DND-41 (cell line): Measurements from ENCODE around the gene TAS2R38.

Source experiments
- ATAC-seq: fragments of 200-7000 bp; cut with Tn5 transposase; 3 replicates; pipeline ENCODE4 v1.9.1; 2021; ENCODE audit warnings: low read depth; ENCODE audit not compliant: insufficient read depth
- DNase-seq: peaks from one replicate; pipeline ENCODE4 v3.0.0-alpha.2; 2020
- H2AFZ ChIP-seq: 2 replicates; pipeline ENCODE4 v1.6.0; 2012; ENCODE audit warnings: low read depth, low read length
- H3K27ac ChIP-seq: 2 replicates; pipeline ENCODE4 v1.5.1; 2012; ENCODE audit warnings: low read length, inconsistent platforms
- H3K27me3 ChIP-seq: fragments of 200-600 bp; sonication (generic); 2 replicates; pipeline ENCODE4 v1.6.0; 2012; ENCODE audit warnings: low read length, mild to moderate bottlenecking, inconsistent platforms; ENCODE audit not compliant: insufficient read depth, poor library complexity
- H3K36me3 ChIP-seq: 2 replicates; pipeline ENCODE4 v1.5.1; 2012; ENCODE audit warnings: low read length, inconsistent platforms; ENCODE audit not compliant: insufficient read depth
- H3K4me1 ChIP-seq: 2 replicates; pipeline ENCODE4 v1.5.1; 2012; ENCODE audit warnings: mild to moderate bottlenecking, low read length; ENCODE audit not compliant: insufficient read depth
- H3K4me2 ChIP-seq: 2 replicates; pipeline ENCODE4 v1.6.0; 2012; ENCODE audit warnings: mild to moderate bottlenecking, moderate library complexity, low read length, inconsistent platforms; ENCODE audit not compliant: insufficient read depth
- H3K4me3 ChIP-seq, 2 experiments: fragments of 200-600 bp in 1 of 2; shearing (Covaris generic) in 1 of 2; 2 replicates each; pipeline ENCODE4 v1.5.1; 2012 to 2016; ENCODE audit warnings: inconsistent platforms in 2 of 2, low read length in 2 of 2, mild to moderate bottlenecking in 2 of 2, low read depth in 1 of 2, moderate library complexity in 1 of 2
- H3K79me2 ChIP-seq: 2 replicates; pipeline ENCODE4 v1.6.0; 2012; ENCODE audit warnings: low read length, inconsistent platforms; ENCODE audit not compliant: insufficient read depth
- H3K9ac ChIP-seq: 2 replicates; pipeline ENCODE4 v1.6.0; 2012; ENCODE audit warnings: low read depth, mild to moderate bottlenecking, inconsistent platforms, low read length, moderate library complexity
- H3K9me3 ChIP-seq: 2 replicates; pipeline ENCODE4 v1.5.1; 2012; ENCODE audit warnings: low read length, moderate library complexity, mild to moderate bottlenecking, inconsistent platforms; ENCODE audit not compliant: insufficient read depth, severe bottlenecking
- H4K20me1 ChIP-seq: 2 replicates; pipeline ENCODE4 v1.6.0; 2012; ENCODE audit warnings: low read length; ENCODE audit not compliant: insufficient read depth
- CTCF ChIP-seq: IDR thresholded peaks from 2 replicates; pipeline ENCODE4 v1.5.1; 2012; ENCODE audit warnings: borderline replicate concordance, low read length, moderate library complexity, mild to moderate bottlenecking; ENCODE audit not compliant: poor library complexity, severe bottlenecking; ENCODE audit errors: extremely low read depth
- EZH2 ChIP-seq: IDR thresholded peaks from 3 replicates; pipeline ENCODE4 v1.6.1; 2012; ENCODE audit warnings: borderline replicate concordance, low read depth, mild to moderate bottlenecking, moderate library complexity, low read length, inconsistent platforms; ENCODE audit not compliant: severe bottlenecking

Gene TAS2R38

GRCh38 chr7:141928146-141928844, 45.3 kb downstream of the TAS2R38 start:
- no peak overlapping the region for H3K27ac ChIP-seq
- no peaks in the 10 kb centered on the region for H3K27me3 ChIP-seq
- no peaks in the 10 kb centered on the region for H4K20me1 ChIP-seq
- H3K79me2 ChIP-seq: no peaks in the 10 kb centered on the region
- H3K4me1 ChIP-seq: no peaks in the 10 kb centered on the region
- no peak overlapping the region for H3K9ac ChIP-seq
- no peaks in the 10 kb centered on the region for H3K9me3 ChIP-seq
- H3K36me3 ChIP-seq: no peaks in the 10 kb centered on the region
- H2AFZ ChIP-seq: no peak overlapping the region
- no peak for DNase-seq
- TF ChIP-seq CTCF (no peak), EZH2 (no peak)
- H3K4me2 ChIP-seq: no peak overlapping the region
- ATAC-seq: no peak
- H3K4me3 ChIP-seq: no peak overlapping the region
